A549 (cell line): Measurements from ENCODE around the gene BCR.

Experiments used
- CHD2 ChIP-seq: fragments of 150-350 bp; IDR thresholded peaks from 2 replicates; pipeline ENCODE4 v1.6.1; 2014; ENCODE audit warnings: low read length; ENCODE audit not compliant: partially characterized antibody
- CTCF ChIP-seq: fragments of >200 bp; sonication (Bioruptor Twin); formaldehyde crosslinking; IDR thresholded peaks from 3 replicates; pipeline ENCODE4 v1.5.1; 2016
- ELK1 ChIP-seq: fragments of 150-350 bp; IDR thresholded peaks from 2 replicates; pipeline ENCODE4 v1.6.1; 2014; ENCODE audit warnings: low read depth, mild to moderate bottlenecking, low read length
- EP300 ChIP-seq, 2 experiments: fragments of >200 bp; sonication (Bioruptor Twin); formaldehyde crosslinking; IDR thresholded peaks; 2 replicates in 1 of 2; 3 replicates in 1 of 2; pipeline ENCODE4 v1.6.1; 2016 to 2017
- HMGXB4 ChIP-seq: fragments of 250-450 bp; sonication (Bioruptor Pico); IDR thresholded peaks from 2 replicates; pipeline ENCODE4 v1.5.0; 2021; ENCODE audit warnings: mild to moderate bottlenecking, moderate library complexity, borderline replicate concordance
- MAX ChIP-seq: IDR thresholded peaks from 2 replicates; pipeline ENCODE4 v1.6.1; 2012
- POLR2A ChIP-seq: IDR thresholded peaks from 2 replicates; pipeline ENCODE4 v1.6.1; 2012; ENCODE audit warnings: mild to moderate bottlenecking, low read length
- SMC3 ChIP-seq: fragments of >200 bp; sonication (Bioruptor Twin); formaldehyde crosslinking; IDR thresholded peaks from 3 replicates; pipeline ENCODE4 v1.6.1; 2018; ENCODE audit warnings: inconsistent platforms
- TFCP2L1 ChIP-seq: fragments of 250-450 bp; sonication (Bioruptor Pico); IDR thresholded peaks from 2 replicates; pipeline ENCODE4 v1.5.0; 2021; ENCODE audit warnings: mild to moderate bottlenecking

GRCh38 chr22:23305922-23306374 lies 125.6 kb downstream of the BCR start:
- no peak for TF ChIP-seq CTCF
- TF ChIP-seq MAX, result no peak
- TF ChIP-seq HMGXB4 (CRISPR knock-in tag), result no peak
- no peak for TF ChIP-seq SMC3
- TF ChIP-seq ELK1, result no peak
- no peak for TF ChIP-seq TFCP2L1 (CRISPR knock-in tag)
- TF ChIP-seq EP300 (IDR thresholded peaks at IDR 0.05), result no peak
- TF ChIP-seq POLR2A, result no peak
- TF ChIP-seq CHD2, result no peak
